Measurements from ENCODE around the gene RASEF. TPM values are rescaled to one million over a fixed set of nuclear protein-coding genes. Genes with fewer than 3 reads are reported as not detected.

The RASEF gene
- total and polyA plus RNA-seq, 8 donors, result 3.9 to 96.5 (median 45.6) TPM

DNA sequence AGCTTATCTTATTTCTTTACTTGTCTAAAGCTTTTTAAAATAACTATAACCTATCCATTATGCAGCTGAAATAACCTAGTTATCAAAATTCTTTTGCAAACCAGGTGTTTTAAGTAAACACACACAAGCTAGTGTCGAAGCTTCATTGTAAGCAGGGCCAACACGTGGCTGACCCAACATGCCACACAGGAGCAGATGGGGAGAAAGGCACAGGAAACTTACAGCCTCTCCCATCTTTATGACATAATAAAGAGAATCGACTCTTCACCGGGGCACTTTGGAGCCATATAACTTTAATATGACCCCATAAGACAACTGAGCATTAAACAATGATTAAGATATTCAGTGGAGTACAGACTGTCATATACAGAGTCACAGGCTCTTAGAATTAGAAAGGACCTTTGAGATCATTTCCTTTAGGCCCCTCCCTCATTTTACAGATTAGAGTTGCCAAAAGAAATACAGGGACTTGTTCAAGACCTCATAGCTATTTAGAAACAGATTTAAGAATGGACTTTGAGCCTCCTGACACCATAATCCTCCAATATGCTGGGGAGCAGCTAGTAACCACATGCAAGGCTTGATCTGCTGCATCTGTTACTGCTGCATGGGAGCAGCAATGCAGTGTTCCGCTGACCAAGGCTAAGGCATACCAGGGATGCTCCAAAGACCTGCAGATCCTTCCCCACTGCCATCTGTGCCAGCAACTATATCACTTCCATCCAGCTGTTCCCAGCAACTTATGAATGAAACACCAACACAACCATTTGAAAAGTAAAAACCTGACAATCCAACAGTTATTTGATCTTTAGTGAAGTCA is 75.4 kb downstream of the RASEF start:
- TF ChIP-seq POLR2AphosphoS5 (IDR thresholded peaks at IDR 0.05) (no peak), CTCF (IDR thresholded peaks at IDR 0.05) (no peak), EP300 (IDR thresholded peaks at IDR 0.05) (no peak), POLR2A (IDR thresholded peaks at IDR 0.05) (no peak)
- intact Hi-C loops (cut with DNase I; ENCODE audit: low total_unique reads), result no loop called here
- H3K4me3 ChIP-seq, result no peak overlapping the region
- no peaks in the 10 kb centered on the region for H3K9me3 ChIP-seq
- no peak for DNase-seq
- no peak overlapping the region for H3K27ac ChIP-seq
- H3K36me3 ChIP-seq, result peaks cover 0 to 24% (median 9%) of the 10 kb centered on the region in 4 donors
- 62 to 71% (median 65%) methylated on average over 5 of the region's 5 CpGs for WGBS, 5 donors
- H3K4me1 ChIP-seq, result no peaks in the 10 kb centered on the region
- no peaks in the 10 kb centered on the region for H3K27me3 ChIP-seq

GRCh38 chr9:82981552-82981951 is 81.4 kb downstream of the RASEF start:
- Histone ChIP-seq H3K9me3 (no peaks in the 10 kb centered on the region), H3K4me3 (no peak overlapping the region), H3K36me3 (peaks cover 0 to 15% (median 5%) of the 10 kb centered on the region in 4 donors), H3K27me3 (no peaks in the 10 kb centered on the region), H3K27ac (no peak overlapping the region), H3K4me1 (no peaks in the 10 kb centered on the region)
- intact Hi-C loops (cut with DNase I; ENCODE audit: low total_unique reads), result no loop called here
- TF ChIP-seq CTCF (IDR thresholded peaks at IDR 0.05) (no peak), POLR2AphosphoS5 (IDR thresholded peaks at IDR 0.05) (no peak), POLR2A (IDR thresholded peaks at IDR 0.05) (no peak), EP300 (IDR thresholded peaks at IDR 0.05) (no peak)
- DNase-seq, result no peak
- 94 to 100% (median 97%) methylated on average over 1 of the region's 1 CpG for WGBS, 5 donors

- H3K27me3 ChIP-seq, result no peaks in the 10 kb centered on the region
- intact Hi-C loops (cut with DNase I; ENCODE audit: low total_unique reads), result no loop called here
- no peaks in the 10 kb centered on the region for H3K4me1 ChIP-seq
- no peaks in the 10 kb centered on the region for H3K9me3 ChIP-seq
- no peak for DNase-seq
- H3K4me3 ChIP-seq, result no peak overlapping the region
- TF ChIP-seq CTCF (IDR thresholded peaks at IDR 0.05) (no peak), EP300 (IDR thresholded peaks at IDR 0.05) (no peak), POLR2AphosphoS5 (IDR thresholded peaks at IDR 0.05) (no peak), POLR2A (IDR thresholded peaks at IDR 0.05) (no peak)
- H3K36me3 ChIP-seq, result peaks cover 0 to 6% (median 0%) of the 10 kb centered on the region in 4 donors
- WGBS, 5 donors, result 86 to 92% (median 87%) methylated on average over 6 of the region's 6 CpGs
- H3K27ac ChIP-seq, result no peak overlapping the region
Observed at GRCh38 chr9:82975176-82975575, 87.8 kb downstream of the RASEF start.

DNA sequence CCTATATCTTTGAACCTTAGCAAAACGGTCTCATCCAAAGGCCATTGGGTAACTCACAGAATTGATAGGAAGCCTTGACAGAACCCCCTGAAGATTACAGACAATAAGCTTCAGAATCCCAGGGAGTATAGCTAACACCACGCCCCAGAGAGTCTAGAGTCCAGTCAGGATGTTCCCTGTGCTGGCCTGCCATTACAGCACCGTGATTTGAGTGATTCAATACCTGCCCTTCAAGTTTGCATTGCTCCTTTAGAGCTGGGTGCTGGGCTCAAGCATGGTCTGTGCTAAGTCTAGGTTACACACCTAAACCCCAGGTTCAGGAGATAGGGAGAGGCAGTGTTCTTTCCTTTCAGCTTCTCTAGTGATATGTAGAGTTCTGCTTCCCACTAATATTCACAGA is 90.5 kb downstream of the RASEF start:
- Histone ChIP-seq H3K36me3 (no peaks in the 10 kb centered on the region), H3K27me3 (no peaks in the 10 kb centered on the region), H3K4me1 (no peaks in the 10 kb centered on the region), H3K27ac (no peak overlapping the region), H3K9me3 (no peaks in the 10 kb centered on the region), H3K4me3 (no peak overlapping the region)
- WGBS, 5 donors, result 79 to 100% (median 84%) methylated on average over 1 to 3 of the region's 3 CpGs
- DNase-seq, result no peak
- intact Hi-C loops (cut with DNase I; ENCODE audit: low total_unique reads), result no loop called here
- no peak for TF ChIP-seq CTCF (IDR thresholded peaks at IDR 0.05)
- TF ChIP-seq POLR2A (IDR thresholded peaks at IDR 0.05), result no peak
- TF ChIP-seq POLR2AphosphoS5 (IDR thresholded peaks at IDR 0.05), result no peak
- TF ChIP-seq EP300 (IDR thresholded peaks at IDR 0.05), result no peak

Data from stomach (tissue), 9 donors.